Hematopoietic multipotent progenitor cell treated with erythropoietin and hydrocortisone succinate and interleukin-3 and kit ligand, for 4 days (in vitro differentiated cells): Measurements from ENCODE around the gene DLGAP1.
A peak's percentile ranks its signal among the peaks of the same experiment; 100 is the strongest.
"Not testable (repeated sequence)": the region's sequence is repeated elsewhere in the genome, so short reads cannot be mapped to it uniquely, and the experiment has no call there.

Experiments used
- DNase-seq: peaks from one replicate; pipeline ENCODE4 v3.0.0-alpha.2; 2015

DLGAP1 gene

GRCh38 chr18:3479978-3480509 is 975.1 kb downstream of the DLGAP1 start:
- no peak for DNase-seq

GRCh38 chr18:3478262-3478978 is 976.7 kb downstream of the DLGAP1 start:
- peak; percentile 18 for DNase-seq

DNA sequence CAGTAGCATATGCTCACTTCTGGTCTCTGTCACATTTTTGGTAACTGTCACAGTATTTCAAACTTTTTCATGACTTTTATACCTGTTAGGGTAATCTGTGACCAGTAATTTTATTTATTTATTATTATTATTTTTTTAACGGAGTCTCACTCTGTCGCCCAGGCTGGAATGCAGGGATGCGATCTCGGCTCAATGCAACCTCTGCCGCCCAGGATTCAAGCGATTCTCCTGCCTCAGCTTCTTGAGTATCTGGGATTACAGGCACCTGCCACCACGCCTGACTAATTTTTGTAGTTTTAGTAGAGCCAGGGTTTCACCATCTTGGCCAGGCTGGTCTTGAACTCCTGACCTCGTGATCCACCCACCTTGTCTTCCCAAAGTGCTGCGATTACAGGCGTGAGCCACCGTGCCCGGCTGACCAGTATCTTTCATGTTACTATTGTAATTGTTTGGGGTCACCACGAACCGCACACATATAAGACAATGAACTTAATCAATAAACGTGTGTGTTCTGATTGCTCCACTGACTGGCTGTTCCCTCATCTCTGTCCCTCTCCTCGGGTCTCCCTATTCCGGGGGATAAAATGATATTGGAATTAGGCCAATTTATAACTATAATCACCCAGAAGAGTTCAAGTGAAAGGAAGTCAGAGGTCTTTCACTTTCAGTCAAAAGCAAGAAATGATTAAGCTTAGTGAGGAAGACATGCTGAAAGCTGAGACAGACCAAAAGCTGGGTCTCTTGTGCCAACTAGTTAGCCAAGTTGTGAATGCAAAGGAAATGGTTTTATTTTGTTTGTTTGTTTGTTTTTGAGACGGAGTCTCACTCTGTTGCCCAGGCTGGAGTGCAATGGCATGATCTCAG is 982.2 kb downstream of the DLGAP1 start:
- no peak for DNase-seq

GRCh38 chr18:3472121-3472520 is 983.0 kb downstream of the DLGAP1 start:
- DNase-seq, result not testable (repeated sequence)

DNA sequence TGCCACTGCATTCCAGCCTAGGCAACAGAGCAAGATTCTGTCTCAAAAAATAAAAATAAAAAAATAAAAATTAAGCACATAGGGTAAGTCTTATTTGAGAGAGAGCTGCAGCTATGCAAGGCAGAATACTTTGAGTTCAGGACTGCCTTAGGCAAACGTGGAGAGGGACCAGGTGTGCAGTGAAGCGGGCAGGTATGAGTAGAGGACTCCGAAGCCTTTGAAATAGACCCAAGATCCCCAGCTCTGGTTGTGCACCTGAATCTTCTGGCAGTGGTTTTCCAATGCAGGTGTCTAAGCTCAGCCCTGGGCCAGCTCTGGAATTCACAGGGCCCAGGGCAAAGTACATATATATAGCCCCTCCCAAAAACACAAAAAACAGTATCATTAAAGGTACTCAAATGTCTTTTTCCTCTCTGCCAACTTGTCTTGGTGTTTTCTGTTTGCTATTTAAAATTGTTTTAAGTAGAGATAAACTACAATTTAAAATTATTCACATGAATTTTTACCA is 983.9 kb downstream of the DLGAP1 start:
- no peak for DNase-seq

DNA sequence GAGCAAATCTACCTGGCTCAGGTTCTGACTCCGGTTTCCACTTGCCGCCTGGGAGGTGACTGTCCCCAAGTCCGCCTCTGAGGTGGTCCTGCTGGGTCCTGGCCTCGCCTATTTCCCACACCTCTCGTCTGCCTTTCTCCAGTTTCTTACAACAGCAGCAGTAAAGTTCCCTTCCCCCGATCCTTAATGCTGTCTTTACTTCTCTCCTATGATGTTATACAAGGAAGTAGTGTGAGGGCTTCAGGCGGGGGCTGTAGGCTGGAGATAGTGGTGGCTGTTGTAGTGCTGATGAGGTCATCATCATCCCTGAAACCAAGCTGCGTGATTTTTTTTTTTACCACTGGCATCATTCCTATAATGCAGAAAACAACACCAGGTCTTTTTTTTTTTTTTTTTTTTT is 986.3 kb downstream of the DLGAP1 start:
- DNase-seq, result peak; percentile 84

- no peak for DNase-seq
Measured at GRCh38 chr18:3468066-3468705, 986.9 kb downstream of the DLGAP1 start.

GRCh38 chr18:3466872-3467271 is 988.2 kb downstream of the DLGAP1 start:
- no peak for DNase-seq

GRCh38 chr18:3466045-3466444 is 989.1 kb downstream of the DLGAP1 start:
- peak; percentile 31 for DNase-seq

DNA sequence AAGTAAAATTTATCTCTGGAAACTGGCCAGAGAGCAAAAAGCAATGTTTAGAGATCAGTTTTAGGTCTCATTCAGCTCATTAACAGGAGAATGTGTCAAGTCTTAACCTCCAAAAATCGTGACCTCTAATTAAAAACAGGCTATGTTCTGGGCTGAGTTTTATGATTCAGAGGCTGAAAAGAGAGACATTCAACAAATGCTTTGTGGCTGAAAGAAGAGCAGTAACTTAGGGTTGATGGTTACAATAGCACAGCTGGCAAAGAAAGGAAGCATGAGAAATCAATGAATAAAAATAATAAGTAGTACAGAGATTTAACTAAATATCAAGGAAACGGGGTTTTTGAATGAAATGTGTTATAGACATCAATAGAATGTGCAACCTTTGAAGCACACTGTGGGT is 992.1 kb downstream of the DLGAP1 start:
- no peak for DNase-seq

DNA sequence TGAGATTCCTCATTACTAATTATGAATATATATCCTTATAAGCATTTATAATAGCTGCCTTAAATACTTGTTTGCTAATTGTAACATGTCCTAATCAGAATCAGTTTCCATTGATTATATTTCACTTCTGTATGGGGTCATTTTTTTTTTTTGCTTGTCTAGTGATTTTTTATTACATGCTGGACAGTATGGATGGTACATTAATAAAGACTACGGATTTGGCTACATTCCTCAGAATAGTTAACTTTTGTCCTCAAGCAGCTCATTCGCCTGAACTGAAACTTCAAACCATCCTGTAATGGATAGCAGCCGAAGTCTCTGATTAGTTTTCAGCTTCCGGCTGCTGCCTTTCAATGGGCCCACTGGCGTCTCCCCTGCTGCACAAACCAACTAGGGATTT is 993.4 kb downstream of the DLGAP1 start:
- DNase-seq, result no peak

DNA sequence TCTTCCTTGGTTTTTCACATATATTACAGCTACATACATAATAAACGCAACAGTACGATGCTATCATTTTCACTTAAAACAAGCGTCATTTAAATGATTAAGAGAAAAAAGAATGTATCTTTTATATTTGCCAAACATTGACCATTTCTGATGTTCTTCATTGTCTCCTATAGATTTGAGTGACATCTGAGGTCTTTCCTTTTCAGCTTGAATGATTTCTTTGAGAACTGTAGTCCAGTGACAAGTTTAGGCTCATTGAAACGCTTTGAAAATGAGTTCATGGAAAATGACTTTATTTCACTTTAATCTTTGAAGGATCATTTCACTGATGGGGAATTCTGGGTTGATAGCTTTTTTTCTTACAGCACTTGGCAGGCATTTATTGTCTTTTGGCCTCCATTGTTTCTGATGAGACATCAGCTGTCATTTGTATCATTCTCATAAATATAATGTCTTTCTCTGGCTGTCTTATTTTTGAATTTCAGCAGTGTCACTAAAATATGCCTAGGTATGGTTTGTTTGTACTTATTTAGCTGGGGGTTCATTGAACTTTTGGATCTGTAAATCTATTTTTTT is 994.2 kb downstream of the DLGAP1 start:
- DNase-seq, result peak; percentile 22

- DNase-seq, result no peak
Measured at GRCh38 chr18:3458952-3459853, 995.9 kb downstream of the DLGAP1 start.

DNA sequence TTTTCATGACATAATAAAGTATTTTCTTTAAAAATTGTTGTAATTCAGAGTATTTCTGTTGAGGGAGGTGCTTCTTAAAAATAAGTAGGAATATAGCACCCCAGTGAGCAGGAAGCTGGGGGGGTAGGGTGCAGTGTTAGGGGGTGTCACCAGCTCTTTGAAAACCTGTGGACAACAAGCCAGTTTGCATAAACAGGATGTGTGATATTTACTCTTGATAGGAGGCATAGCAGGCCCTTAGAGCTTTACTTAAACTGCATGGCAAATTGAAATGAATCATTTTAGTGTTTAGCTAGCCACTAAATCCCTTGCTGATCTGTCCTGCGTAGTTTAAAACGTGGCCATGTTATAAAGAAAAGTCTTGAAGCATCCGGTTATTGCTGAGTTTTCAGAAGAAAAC is 996.7 kb downstream of the DLGAP1 start:
- DNase-seq, result no peak

DNA sequence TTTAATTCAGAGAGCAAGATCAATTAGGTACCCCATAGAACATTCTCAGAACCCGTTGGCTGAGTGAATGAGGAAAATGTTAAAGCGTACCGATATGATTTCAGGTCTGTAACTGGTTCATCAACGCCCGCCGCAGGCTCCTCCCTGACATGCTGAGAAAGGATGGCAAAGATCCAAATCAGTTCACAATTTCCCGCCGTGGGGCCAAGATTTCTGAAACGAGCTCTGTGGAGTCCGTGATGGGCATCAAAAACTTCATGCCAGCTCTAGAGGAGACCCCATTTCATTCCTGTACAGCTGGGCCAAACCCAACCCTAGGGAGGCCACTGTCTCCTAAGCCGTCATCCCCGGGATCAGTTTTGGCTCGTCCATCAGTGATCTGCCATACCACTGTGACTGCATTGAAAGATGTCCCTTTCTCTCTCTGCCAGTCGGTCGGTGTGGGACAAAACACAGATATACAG is 997.8 kb downstream of the DLGAP1 start:
- DNase-seq, result no peak

GRCh38 chr18:3456686-3457069 is 998.4 kb downstream of the DLGAP1 start:
- no peak for DNase-seq

DNA sequence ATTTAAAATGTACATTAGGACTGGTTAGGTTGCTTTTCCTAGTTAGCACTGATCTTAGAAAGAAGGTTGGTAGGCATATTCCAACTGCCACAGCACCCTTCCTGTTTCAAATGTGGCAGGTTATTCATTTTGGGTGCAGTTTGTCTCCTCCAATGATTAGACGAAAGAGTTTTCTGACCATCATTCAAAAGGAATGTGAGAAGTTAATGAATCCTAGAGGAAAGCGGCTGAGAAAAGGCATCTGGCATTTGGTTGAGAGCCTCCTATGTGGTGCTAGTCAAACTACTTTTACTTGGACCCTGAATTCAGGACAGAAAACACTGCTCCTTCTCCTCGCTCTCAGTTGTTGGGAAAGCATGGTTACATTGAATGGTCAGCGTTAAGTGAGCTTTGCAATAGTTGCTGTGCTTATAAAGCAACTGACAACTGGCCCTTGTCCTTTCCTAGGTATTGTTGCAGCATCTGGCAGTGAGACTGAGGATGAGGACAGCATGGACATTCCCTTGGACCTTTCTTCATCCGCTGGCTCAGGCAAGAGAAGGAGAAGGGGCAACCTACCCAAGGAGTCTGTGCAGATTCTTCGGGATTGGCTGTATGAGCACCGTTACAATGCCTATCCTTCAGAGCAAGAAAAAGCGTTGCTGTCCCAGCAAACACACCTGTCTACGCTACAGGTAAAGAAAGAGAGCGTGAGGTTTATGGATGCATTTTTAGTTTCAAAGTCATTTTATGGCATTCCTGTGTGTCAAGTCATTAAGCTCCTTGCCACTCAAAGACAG is 999.0 kb downstream of the DLGAP1 start:
- DNase-seq, result no peak

GRCh38 chr18:3455090-3455635 is 999.9 kb downstream of the DLGAP1 start:
- no peak for DNase-seq

DNA sequence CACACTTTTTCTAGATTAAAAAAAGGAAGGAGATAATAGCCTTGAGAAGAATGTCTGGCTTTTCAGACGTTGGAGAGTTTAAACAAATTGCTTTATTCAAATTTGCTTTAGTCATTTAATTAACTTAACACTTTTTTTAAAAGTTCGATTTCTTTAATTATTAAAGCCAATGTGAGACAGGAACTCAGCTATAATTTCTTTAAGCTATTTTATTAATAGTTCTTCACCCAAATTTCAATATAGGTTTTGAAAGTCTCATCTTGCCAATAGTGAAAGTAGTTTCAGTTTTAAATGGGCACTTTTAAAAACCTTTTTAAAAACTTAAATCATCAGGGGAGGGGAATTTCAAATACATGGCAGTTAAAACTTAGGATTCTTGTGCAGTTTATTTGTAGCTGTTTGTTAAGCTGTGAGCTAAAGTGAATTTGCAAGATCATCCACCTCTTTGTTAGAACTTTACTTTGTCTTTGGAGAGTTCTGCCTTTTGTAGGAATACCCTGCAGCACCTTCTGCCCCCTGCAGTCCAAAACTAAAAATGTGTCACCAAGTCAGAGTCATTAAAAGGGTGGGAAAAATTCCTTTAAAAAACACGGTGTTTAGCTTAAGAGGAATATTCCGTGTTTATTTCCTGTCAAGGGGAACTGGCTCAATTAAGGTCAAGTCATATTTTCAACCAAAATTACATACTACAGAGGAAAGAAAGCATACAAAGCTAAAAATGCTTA is 1000.6 kb downstream of the DLGAP1 start:
- DNase-seq, result peak; percentile 85
